Effector CD8-positive, alpha-beta T cell (primary cell): ENCODE data around the gene IPO5.

ENCODE experiments used
- DNase-seq: peaks from one replicate; lab custom pipeline; 2025; lab: John Stamatoyannopoulos, UW
- total RNA-seq, 4 experiments: gene quantifications; one replicate each; lab custom pipeline; 2026; lab: John Stamatoyannopoulos, UW

Gene IPO5
- 98.2 to 189 (median 138) reads per million in 4 experiments for total RNA-seq

- no peak for DNase-seq
Observed at GRCh38 chr13:97953376-97953970, at the start of gene IPO5. TSS of gene IPO5 (plus strand) at chr13:97953675. CDS start at chr13:97976697, 23,022 bp downstream.

DNA sequence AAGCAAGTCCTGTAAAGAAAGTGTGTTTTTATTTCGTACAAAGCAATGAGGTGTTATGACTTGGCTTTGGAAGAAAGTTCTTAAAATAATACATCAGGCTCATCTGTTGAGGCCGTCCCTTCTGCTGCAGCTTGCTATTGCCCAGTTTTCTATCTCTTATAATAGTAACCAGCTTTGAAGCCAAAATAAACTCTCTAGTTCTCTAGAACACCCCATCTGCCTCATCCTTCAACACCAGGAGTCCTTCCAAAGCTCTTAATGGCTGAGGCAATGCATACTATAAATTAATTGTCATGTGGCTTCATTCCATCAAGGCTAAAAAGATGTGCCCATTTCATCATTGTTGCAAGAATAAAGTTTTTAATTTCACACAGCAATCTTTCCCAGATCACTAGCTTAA lies 49.4 kb upstream of the IPO5 start:
- DNase-seq, result no peak

DNA sequence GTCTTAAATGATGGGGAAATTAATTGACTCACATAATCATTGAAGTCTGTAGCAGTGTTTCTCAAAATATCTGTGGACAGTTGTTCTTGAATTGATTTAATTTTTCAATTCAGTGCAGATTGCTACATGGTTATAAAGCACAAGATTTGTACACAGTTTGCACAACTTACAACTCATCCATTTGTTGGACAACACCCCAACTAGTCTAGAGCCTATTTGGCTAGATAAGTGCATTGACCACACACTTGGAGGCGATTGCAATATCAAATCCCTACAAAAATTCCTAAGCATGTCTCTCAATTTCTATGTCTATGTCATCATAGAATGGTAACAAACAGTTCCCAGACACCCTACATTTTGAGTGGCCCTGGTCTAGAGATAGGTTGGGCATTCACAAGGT lies 48.0 kb upstream of the IPO5 start:
- no peak for DNase-seq

DNA sequence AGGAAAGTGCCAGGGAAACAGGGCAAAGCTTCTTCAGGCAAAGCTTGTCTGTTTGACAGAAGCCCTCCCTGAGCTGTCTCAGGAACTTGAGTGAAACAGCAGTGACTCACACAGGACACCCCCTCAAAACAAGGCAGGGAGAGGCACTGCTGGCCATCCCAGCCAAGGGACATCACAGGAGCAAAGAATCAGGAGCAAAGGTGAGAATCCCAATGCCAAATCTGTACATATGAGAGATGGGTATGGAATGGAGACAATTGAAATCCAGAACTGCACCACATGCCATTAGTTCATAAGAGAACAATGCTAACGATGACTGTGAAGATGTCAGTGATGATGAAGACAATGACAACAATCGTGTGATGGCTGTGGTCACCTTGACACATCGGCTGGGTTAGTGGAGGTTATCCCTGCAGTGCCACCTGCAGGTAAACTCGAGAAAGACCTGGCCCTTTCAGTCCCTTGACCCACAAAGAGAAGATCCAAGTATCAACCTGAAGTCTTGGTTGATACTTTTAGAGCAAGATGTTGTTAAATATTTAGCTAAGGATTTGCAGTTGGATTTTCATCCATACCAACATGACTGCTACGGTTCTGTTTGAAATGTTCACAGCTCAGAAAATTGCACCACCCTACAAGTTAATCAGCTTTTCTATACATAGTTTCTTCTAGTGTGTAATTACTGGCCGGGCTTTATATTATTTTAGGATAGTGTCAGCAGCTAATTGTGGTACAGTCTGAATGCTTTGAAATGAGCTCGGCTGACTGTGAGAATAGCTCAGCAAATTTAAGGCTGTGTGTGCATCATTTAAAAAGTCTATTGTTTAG lies 42.0 kb upstream of the IPO5 start:
- no peak for DNase-seq

- no peak for DNase-seq
Observed at GRCh38 chr13:97912139-97912535, 41.3 kb upstream of the IPO5 start.

GRCh38 chr13:97913206-97913605 lies 40.3 kb upstream of the IPO5 start:
- no peak for DNase-seq

DNA sequence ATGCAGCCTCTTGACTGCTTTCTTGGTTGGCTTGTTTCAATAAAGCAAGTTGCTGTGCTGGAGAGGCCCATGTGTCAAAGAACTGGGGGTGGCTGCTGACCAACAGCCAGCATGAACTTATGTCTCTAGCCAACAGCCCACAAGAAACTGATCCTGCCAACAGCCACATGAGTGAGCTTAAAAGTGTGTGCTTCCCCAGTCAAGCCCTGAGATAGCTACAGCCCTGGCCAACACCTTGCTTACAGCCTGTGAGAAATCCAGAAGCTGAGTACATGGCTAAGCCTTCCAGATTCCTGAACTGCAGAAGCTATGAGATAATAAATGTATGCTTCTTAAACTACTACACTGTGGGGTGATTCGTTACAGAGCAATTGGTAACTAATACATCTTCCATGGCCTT lies 38.9 kb upstream of the IPO5 start:
- no peak for DNase-seq

DNA sequence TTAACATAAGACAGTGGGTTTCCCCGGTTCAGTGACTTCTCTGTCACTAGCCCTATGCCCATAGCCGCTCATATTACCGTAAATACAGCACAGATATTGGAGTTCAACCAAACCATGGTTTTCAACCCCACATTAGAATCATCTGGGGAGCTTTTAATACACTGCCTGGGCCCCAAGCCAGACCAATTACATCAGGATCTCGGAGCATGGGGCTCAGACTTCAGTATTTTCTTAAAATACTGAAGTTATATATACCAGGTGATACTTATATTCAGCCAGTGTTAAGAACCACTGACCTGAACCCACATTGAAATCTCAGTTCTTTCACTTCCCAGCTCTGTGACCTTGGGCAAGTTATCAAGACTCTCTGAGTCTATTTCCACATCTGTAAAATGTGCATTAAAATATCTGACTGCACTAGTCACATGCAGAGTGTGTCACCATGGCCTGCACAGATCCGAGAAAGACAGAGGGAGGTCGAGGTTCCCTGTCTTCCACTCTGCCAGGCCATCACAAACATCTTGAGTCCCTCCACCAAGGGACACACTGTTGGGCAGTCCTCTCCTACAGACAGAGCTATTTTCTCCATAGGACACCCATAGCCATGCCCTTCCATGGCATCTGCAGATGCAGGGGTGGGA lies 32.2 kb upstream of the IPO5 start:
- no peak for DNase-seq

GRCh38 chr13:97928301-97928700 lies 25.2 kb upstream of the IPO5 start:
- no peak for DNase-seq

DNA sequence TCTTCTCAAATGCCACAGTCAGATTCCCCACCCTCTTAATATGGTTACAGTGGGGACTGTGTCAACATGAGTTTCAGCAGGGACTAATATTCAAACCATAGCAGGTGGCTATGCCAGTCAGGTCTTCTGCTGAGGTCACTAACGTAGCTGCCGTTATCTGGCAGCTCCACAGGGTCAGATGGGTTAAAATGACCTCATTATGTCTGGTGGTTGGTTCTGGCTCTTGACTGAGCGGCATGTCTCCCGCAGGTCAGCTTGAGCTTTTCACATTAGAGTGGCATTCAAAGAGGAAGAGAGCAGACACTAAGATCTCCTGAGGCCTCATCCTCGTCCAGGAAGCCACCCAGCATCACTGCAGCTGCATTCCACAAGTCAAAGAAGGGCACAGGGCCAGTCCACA lies 21.4 kb upstream of the IPO5 start:
- no peak for DNase-seq

- no peak for DNase-seq
Observed at GRCh38 chr13:97932647-97933046, 20.8 kb upstream of the IPO5 start.

DNA sequence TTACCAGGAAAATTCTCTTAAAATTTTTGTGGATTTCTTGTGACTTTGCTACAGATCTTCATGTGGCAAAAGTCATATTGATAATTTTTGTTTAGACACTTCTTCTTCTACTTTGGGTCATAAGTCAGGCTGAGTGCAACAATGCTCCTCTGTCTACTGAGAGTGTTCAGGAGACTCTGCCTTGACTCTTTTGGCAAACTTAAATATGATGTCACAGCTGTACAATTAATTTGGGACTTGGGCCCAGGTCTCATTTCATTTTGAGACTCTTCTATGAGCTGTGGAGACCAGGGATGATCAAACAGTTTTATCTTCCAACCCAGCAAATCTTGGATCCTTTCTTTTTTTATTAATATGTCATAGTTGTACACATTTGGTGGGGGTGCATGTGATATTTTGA lies 19.7 kb upstream of the IPO5 start:
- no peak for DNase-seq

DNA sequence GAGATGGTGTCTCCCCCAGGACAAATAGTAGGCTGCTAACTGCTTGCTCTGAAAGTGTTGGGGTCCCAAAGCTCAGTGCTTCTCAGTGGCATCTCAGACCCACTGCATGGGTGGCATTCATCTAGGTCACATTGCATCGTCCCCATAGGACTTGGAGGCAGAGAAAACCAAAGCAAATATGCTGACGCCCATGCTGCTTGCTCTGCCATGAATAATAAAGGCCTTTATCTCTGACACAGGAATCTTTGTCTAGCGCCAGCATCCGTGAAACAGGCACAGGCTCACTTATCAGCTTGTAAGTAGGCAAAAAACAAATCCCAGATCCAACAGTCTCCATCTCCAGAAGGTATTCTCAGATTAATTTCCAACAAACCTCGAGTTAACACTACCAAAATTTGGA lies 18.9 kb upstream of the IPO5 start:
- DNase-seq, result no peak

- DNase-seq, result no peak
Observed at GRCh38 chr13:97935071-97935470, 18.4 kb upstream of the IPO5 start.

GRCh38 chr13:97936036-97936435 lies 17.4 kb upstream of the IPO5 start:
- DNase-seq, result no peak

DNA sequence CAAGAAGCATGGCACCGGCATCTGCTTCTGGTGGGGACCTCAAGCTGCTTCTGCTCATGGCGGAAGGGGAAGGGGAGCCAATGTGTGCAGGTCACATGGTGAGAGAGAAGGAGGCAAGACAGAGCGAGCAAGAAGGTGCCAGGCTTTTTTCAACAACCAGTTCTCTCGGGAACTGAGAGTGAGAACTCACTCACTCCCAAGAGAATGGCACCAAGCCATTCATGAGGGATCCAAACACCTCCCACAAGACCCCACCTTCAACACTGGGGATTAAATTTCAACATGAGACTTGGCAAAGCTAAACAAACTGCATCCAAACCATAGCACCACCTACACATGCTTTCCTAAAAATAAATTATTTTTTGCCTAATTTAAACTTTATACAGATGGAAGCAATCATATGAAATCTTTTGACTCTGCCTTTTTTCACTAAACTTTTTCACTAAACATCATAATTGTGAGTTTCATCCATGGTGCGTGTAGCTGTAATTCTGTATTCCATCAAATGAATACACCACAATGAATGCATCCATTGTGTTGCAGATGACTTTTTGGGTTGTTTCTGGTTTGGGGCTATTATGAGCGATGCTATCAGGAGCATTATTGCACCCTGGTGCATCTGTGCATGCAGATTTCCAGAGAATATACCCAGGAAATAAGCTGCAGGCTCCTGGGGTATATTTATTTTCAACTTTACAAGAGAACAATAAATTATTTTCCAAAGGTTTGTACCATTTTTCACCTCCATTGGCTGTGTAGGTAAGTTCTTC lies 14.6 kb upstream of the IPO5 start:
- DNase-seq, result no peak

DNA sequence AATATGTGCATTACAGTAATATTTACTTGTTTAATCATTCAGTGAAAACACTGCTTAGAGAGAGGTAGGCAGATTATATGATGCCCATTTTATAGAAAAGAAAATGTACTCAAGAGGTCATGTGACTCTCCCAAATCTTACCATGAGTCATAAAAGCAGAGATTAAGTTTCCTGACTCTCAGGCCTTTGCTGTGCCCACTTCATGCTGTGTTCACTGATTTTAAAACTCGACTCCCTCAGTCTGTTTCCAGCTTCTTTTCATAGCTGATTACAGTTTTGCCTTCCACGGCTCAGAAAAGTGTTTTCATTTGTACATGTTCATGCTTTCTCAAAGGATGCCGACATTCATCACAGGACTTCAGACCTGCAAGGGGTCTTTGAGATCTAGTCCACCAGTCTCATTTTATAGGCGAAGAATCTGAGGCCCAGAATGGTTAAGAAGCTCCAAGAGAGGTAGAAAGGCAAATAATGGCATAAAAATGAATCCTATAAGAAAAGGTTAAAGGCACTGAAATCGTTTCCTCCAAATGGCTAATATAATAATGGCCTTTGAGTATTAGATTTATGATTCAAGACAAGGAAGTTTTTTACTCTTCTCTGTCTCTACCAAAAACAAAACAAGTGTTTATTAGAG lies 9.0 kb upstream of the IPO5 start:
- no peak for DNase-seq

DNA sequence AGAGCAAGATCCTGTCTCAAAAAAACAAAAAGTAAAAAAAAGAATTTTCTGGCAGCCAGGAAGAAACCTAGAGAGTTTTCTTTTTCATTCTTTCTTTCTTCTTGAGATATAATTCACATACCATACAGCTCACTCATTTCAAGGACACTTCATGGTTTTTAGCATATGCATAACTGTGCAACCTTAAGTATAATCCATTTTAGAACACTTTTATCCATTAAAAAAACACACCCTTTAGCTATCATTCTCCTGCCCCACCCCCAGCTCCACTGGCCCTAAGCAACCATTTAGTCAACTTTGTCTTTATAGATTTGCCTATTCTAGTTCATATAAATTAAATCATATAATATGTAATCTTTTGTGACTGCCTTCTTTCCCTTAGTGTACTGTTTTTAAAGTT lies 8.1 kb upstream of the IPO5 start:
- no peak for DNase-seq

DNA sequence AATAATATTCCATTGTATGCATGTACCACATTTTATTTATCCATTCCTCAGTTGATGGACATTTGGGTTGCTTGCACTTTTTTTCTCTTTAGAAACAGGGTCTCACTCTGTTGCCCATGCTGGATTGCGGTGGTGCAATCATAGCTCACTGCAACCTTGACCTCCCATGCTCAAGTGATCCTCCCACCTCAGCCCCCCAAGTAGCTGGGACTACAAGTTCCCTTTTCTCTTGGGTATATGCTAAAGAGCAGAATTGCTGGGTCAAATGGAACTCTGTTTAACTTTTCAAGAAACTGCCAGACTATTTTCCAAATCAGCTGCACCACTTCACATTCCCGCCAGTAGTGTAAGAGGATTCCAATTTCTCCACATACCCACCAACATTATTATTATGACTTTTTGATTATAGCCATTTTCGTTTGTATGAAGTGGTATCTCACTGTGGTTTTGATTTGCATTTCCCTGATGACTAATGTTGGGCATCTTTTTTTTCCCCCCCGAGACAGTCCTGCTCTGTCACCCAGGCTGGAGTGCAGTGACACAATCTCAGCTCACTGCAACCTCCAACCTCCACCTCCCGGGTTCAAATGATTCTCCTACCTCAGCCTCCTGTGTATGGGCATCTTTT lies 7.6 kb upstream of the IPO5 start:
- DNase-seq, result no peak

DNA sequence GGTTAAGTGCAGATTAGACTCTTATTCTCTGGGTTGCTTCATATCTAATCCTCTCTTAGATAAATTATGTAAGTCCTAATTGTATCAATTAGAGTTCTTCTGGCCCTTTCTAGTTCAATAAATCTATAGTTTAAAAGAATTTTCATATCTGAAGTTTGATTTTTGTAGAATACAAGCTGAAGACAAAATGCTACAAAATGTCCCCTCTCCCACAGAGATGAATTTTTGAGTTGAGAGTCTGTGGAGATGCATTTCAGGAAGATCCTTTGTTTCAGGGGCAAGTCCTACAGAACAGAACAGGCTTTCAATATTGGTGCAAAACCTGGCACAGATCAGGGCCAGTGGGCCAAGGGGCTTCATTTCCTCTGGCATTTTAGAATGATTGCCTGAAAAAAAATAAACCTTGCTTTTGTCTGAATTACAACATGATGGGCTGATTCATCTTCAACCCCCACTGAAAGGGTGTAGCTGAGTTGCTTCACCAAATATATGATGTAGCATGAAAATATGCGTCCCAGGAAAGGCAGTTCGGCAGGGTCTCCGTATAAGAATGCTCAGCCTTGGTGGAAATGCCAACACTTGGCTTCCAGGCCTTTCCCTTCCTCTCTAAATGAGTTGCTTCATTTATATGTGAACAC lies 6.4 kb upstream of the IPO5 start:
- DNase-seq, result no peak

DNA sequence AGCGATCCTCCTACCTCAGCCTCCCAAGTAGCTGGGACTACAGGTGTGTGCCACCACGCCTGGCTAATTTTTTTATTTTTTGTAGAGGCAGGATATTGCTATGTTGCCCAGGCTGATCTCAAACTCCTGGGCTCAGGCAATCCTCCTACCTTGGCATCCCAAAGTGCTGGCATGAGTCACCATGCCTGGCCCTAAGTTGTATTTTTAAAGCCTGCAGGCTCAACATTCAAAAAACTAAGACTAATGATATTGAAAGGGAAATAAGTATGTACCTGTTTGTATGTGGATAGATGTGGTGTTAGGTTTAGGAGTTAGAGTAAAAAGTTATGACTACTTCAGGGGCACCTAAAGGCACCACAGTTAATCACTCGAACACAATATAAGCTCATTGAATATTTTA lies 5.4 kb upstream of the IPO5 start:
- DNase-seq, result no peak
